LNCAP (cell line): ENCODE data around the gene B3GNT5.

ENCODE experiments used
- TF ChIP-seq, protein P1 (sequence below): fragments of 450-650 bp; IDR thresholded peaks from 2 replicates; pipeline ENCODE4 v1.5.1; 2017; ENCODE audit warnings: mild to moderate bottlenecking

B3GNT5 gene

DNA sequence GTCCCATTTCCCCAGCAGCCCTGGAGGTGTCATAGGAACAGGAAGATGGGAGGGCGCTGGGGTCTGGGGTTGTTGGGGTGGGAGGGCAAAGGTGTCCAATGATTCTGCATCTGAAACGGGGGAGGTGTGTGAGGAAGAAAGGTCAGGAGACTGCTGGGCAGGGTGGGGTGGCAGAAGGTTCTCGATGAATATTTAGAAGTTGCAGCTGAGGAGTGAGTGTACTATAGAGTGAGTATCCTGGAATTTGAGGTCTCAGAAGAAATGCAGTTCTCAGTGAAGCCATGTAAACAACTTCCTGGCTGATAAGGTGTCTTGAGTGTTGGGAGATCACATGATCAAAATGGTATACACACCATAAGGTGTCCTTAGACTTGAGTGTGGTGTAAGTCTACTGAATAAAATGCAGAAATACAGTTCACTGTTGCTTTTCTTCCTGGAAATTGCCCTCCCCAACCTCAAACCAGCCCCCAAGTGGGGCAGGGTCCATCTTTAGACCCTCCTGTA lies 9.9 kb downstream of the B3GNT5 start:
- TF ChIP-seq, protein P1, sequence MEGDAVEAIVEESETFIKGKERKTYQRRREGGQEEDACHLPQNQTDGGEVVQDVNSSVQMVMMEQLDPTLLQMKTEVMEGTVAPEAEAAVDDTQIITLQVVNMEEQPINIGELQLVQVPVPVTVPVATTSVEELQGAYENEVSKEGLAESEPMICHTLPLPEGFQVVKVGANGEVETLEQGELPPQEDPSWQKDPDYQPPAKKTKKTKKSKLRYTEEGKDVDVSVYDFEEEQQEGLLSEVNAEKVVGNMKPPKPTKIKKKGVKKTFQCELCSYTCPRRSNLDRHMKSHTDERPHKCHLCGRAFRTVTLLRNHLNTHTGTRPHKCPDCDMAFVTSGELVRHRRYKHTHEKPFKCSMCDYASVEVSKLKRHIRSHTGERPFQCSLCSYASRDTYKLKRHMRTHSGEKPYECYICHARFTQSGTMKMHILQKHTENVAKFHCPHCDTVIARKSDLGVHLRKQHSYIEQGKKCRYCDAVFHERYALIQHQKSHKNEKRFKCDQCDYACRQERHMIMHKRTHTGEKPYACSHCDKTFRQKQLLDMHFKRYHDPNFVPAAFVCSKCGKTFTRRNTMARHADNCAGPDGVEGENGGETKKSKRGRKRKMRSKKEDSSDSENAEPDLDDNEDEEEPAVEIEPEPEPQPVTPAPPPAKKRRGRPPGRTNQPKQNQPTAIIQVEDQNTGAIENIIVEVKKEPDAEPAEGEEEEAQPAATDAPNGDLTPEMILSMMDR, result no peak

DNA sequence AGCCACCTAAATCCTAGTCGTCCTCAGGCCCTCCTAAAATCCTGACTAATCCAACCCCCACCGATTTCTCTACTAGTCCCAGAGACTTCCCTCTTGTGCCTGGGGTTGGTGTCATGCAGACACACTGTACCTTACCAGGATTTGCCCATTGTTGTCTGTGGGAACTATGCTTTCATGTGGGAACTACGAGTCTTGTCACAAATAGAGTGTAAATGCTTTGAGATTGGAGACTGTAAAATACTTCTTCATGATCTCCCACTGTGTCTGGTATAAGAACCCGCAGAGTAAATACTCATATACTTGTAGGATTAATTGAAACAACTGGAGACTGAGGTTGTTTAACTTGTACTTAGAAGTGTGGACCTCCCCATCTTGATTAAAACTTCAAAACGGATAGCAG lies 11.2 kb downstream of the B3GNT5 start:
- TF ChIP-seq, protein P1, result no peak

DNA sequence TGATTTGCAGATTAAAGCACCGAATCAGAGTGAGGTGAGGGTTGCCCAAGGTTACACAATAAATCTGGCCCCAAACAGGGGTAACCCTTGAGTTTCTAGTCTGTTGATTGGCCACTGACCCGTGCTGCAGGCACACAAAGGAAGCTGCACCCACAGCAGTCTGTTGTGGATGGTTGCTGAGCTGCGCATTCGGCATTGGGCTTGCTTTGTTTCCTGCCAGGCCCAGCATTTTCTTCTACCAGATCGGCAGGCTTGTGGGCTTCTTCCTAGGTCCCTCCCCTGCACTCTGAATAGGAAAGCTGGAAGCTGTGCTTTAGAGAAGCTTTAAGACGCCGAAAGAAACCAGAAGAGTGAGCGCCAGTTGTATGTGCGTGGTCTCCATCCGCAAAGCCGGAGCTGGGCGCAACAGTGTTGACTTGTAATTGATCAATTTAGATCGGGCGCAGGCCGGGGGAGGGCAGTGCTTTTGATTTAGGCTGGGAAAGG lies 12.1 kb downstream of the B3GNT5 start:
- TF ChIP-seq, protein P1, result no peak

DNA sequence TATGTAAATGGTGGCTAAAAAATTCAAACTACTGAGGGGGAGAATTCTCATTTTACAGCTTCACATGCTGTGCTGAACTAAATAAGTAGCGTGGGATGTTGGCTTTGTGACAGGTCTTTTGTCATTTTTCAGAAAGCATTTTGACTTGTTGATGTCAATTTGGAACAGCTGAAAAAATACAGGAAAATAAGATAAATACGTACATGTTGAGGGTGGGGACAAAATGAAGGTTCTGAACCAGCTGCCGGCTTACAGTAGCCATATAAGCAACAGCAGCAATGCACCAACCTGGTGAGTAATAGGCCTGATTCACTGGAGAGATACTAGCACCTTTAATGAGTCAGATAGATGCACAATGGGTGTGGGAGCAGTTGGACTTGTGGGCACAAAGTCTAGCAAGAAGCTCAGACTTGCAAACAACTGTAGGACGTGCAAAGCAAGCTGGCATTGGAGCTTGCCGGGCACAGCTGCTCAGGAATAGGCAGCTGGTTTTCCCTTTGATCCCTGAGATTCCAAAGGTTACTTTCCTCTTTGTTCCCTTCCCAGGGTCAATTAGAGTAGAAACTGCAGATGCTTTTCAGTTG lies 12.9 kb downstream of the B3GNT5 start:
- TF ChIP-seq, protein P1, result no peak

DNA sequence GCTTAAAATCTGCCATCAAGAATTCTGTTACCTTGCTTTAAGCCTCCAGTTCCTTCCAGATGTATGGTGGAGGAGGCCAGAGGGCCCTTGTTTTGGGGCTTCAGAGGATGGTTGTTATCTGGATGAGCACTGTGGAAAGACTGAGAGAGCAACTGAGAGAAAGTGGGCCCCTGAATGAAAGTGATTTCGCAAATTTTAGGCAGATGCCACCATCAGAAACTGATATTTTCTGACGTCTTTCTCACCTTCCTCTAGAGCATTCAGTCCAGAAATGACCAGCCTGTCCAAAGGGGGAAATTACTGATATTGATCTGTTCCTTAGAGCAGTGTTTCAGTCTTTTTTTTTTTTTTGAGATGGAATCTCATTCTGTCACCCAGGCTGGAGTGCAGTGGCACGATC lies 13.4 kb downstream of the B3GNT5 start:
- TF ChIP-seq, protein P1, result no peak

DNA sequence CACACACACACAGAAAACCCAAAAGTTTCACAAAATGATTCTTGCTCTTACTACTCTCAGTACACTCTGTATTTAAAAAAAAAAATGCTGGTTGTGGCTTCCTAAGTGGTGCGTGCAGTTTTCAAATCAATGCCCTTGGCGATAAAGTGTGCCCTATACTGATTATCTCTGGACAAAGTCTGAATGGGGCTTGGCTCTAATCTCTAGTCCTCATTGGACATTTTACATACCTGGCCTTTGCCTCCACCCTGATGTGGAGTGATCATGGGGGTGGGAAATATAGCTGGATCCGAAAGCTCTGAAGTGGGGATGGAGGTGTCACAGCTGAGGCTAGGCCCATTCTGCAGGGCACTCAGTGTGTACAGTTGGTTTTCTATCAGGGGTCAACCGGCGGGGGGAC lies 14.1 kb downstream of the B3GNT5 start:
- TF ChIP-seq, protein P1, result no peak

DNA sequence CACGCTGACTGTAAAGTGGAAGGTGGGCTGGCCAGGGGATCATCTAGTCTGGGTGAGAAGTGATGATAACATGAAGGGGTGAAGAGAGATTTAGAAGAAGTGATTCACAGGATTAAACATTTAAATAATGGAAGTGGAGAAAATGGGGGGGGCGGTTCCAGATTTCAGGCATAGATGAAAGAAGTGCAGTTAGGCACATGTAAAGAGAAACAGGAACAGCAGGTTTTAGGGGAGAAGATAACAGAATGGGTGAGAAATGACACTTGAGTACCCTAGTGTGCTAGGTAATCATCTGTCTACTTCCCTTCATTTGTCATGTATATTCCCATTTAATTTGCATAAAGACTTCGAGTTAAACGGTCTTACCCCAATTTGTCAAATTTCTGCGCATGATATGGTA lies 15.3 kb downstream of the B3GNT5 start:
- TF ChIP-seq, protein P1, result no peak

DNA sequence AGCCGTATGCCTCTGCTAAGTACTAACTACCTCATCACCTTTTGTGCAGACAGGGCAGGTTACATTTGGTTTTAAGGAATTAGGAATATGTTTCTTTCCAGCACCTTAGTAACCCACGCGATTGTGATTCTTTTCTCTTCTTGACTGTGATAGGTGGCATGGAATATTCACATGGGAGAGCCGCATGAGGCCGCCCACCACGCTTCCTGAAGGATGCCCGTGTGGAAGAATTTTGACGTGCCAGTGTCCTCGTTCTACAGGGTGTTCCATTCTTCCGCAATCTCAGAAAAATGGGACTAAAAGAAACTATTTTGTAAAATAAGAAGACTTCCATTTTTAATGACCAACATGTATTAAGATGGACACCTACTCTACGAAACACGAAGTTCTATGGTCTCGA lies 16.3 kb downstream of the B3GNT5 start:
- TF ChIP-seq, protein P1, result no peak
